Lung (tissue), 12 donors: ENCODE results near the gene LRTM2. TPM values are rescaled to one million over a fixed set of nuclear protein-coding genes. Genes with fewer than 3 reads are reported as not detected.

Source experiments
- ATAC-seq: fragments of 200-7000 bp; cut with Tn5 transposase; one replicate; pipeline ENCODE4 v1.9.1; 2020; ENCODE audit warnings: moderate number of reproducible peaks; ENCODE audit not compliant: insufficient read depth, low FRiP score
- DNase-seq, 3 donors: peaks; one replicate each; pipeline ENCODE4 v3.0.0-alpha.2; 2013 to 2017
- H3K27ac ChIP-seq, 2 donors: one replicate each; pipeline ENCODE4 v1.5.1; 2013; ENCODE audit warnings: mild to moderate bottlenecking in 2 of 2, moderate library complexity in 2 of 2, control low read depth in 1 of 2, inconsistent platforms in 1 of 2, low read depth in 1 of 2, low read length in 1 of 2
- H3K27me3 ChIP-seq, 3 donors: one replicate each; pipeline ENCODE4 v1.5.1; 2013; ENCODE audit warnings: low read length in 2 of 3; ENCODE audit not compliant: control insufficient read depth in 3 of 3, insufficient read depth in 3 of 3
- H3K36me3 ChIP-seq, 4 donors: one replicate each; pipeline ENCODE4 v1.5.1; 2013; ENCODE audit warnings: low read length in 4 of 4, mild to moderate bottlenecking in 1 of 4, moderate library complexity in 1 of 4; ENCODE audit not compliant: control insufficient read depth in 4 of 4, insufficient read depth in 4 of 4
- H3K4me1 ChIP-seq, 5 donors: one replicate each; pipeline ENCODE4 v1.5.1; 2013; ENCODE audit warnings: low read length in 5 of 5, mild to moderate bottlenecking in 2 of 5, moderate library complexity in 1 of 5; ENCODE audit not compliant: control insufficient read depth in 5 of 5, insufficient read depth in 5 of 5
- H3K4me3 ChIP-seq: one replicate; pipeline ENCODE4 v1.5.1; 2013; ENCODE audit warnings: mild to moderate bottlenecking, control low read depth, moderate library complexity
- H3K9ac ChIP-seq, 2 donors: one replicate each; pipeline ENCODE4 v1.5.1; 2013; ENCODE audit warnings: low read length in 2 of 2, control low read depth in 1 of 2; ENCODE audit not compliant: insufficient read depth in 1 of 2
- H3K9me3 ChIP-seq, 4 donors: one replicate each; pipeline ENCODE4 v1.5.1; 2013; ENCODE audit warnings: low read length in 3 of 4, mild to moderate bottlenecking in 1 of 4, moderate library complexity in 1 of 4; ENCODE audit not compliant: control insufficient read depth in 4 of 4, insufficient read depth in 3 of 4
- CTCF ChIP-seq: IDR thresholded peaks from 2 replicates; pipeline ENCODE4 v1.5.1; 2012; ENCODE audit warnings: mild to moderate bottlenecking; ENCODE audit errors: control extremely low read depth, extremely low read depth
- WGBS, 2 donors: extraction: QIAGEN DNeasy Blood & Tissue Kit; methylation state at CpG; one replicate each; pipeline ENCODE4 v1.1.7; 2013; 5-methylcytosine and 5-hydroxymethylcytosine counted together
- polyA plus RNA-seq, 2 donors: library from polyadenylated mRNA; stranded (reverse); fragments of 200-250 nt; gene quantifications; one replicate each; pipeline ENCODE4 v1.2.1, GENCODE V29; 2013
- total RNA-seq, 2 donors: library from RNA; depleted of rRNA in 1 of 2; stranded (reverse); fragments of >200 nt in 1 of 2; gene quantifications; one replicate each; pipeline ENCODE4 v1.2.1, GENCODE V29; 2014 to 2021
- donor health status: control.
- donor health status: control.
- donor health status: Bipolar disorder and iron deficiency.
- donor health status: healthy.
- donor health status: DM: yes; HTN: yes; CAD: no.

LRTM2 gene
- total and polyA plus RNA-seq, 4 donors = 0.01 to 0.06 TPM; not detected in 2

- Histone ChIP-seq H3K36me3 (no peaks in the 10 kb centered on the region), H3K4me1 (no peaks in the 10 kb centered on the region), H3K27ac (no peak overlapping the region), H3K27me3 (no peaks in the 10 kb centered on the region), H3K9me3 (peaks cover 0 to 3% (median 0%) of the 10 kb centered on the region in 4 donors), H3K9ac (no peak overlapping the region), H3K4me3 (no peak overlapping the region)
- WGBS, 2 donors = 87 to 91% methylated on average over 18 to 19 of the region's 19 CpGs
- no peak for ATAC-seq
- no peak for TF ChIP-seq CTCF
- DNase-seq = no peak
Measured at GRCh38 chr12:1882850-1883470, 62.6 kb downstream of the LRTM2 start.

GRCh38 chr12:1883513-1883912, 63.1 kb downstream of the LRTM2 start:
- Histone ChIP-seq H3K27me3 (no peaks in the 10 kb centered on the region), H3K4me1 (no peaks in the 10 kb centered on the region), H3K9me3 (peaks cover 0 to 4% (median 0%) of the 10 kb centered on the region in 4 donors), H3K36me3 (no peaks in the 10 kb centered on the region), H3K27ac (no peak overlapping the region), H3K9ac (no peak overlapping the region), H3K4me3 (no peak overlapping the region)
- WGBS, 2 donors = 80 to 91% methylated on average over 8 of the region's 8 CpGs
- ATAC-seq (no peak), DNase-seq (no peak)
- TF ChIP-seq CTCF = no peak

- Histone ChIP-seq H3K36me3 (no peaks in the 10 kb centered on the region), H3K4me1 (no peaks in the 10 kb centered on the region), H3K9ac (no peak overlapping the region), H3K27ac (no peak overlapping the region), H3K4me3 (no peak overlapping the region), H3K27me3 (no peaks in the 10 kb centered on the region), H3K9me3 (peaks cover 0 to 4% (median 0%) of the 10 kb centered on the region in 4 donors)
- DNase-seq (no peak), ATAC-seq (no peak)
- WGBS, 2 donors = 88 to 96% methylated on average over 9 of the region's 9 CpGs
- TF ChIP-seq CTCF = no peak
Measured at GRCh38 chr12:1884651-1885050, 64.3 kb downstream of the LRTM2 start.
